HCT116 (cell line): ENCODE results near the gene CABP2. TPM values are rescaled to one million over a fixed set of nuclear protein-coding genes. Genes with fewer than 3 reads are reported as not detected.

Source experiments
- ATAC-seq: fragments of 200-7000 bp; cut with Tn5 transposase; 2 replicates; pipeline ENCODE4 v1.9.1; 2020; ENCODE audit warnings: mild to moderate bottlenecking, moderate library complexity
- BruUV-seq: library from RNA; stranded (reverse); fragments of 400-500 nt; replicated peaks from 2 replicates; lab custom pipeline; 2021; lab: Mats Ljungman, UMichigan
- CTCF ChIA-PET: fragments of 300-600 bp; sonication (Branson Sonifier 250); formaldehyde crosslinking; loops from one replicate; lab custom pipeline; 2021; ENCODE audit warnings: antibody characterized with exemption; lab: Charles Lee
- POLR2A ChIA-PET: fragments of 300-600, 350-600 bp; sonication (Branson Sonifier 250); formaldehyde crosslinking; loops from one replicate; lab custom pipeline; 2021; ENCODE audit warnings: antibody characterized with exemption; lab: Charles Lee
- RAD21 ChIA-PET, 2 experiments: fragments of 300-600 bp; sonication (Branson Sonifier 250); formaldehyde crosslinking; loops; one replicate each; lab custom pipeline; 2023; ENCODE audit warnings: low total read pairs in 2 of 2; ENCODE audit not compliant: uncharacterized antibody in 2 of 2, unreplicated experiment in 2 of 2, low non-redundant PET in 1 of 2; lab: Charles Lee
- DNase-seq: peaks from one replicate; pipeline ENCODE4 v3.0.0-alpha.2; 2010; ENCODE audit warnings: low read depth, low spot score
- H2AFZ ChIP-seq: fragments of 200-600 bp; shearing (Covaris generic), sonication (generic); 2 replicates; pipeline ENCODE4 v1.6.1; 2017; ENCODE audit warnings: low read depth, mixed run types, mixed read lengths, antibody characterized with exemption, low read length; ENCODE audit not compliant: poor library complexity, severe bottlenecking
- H3K27ac ChIP-seq: 2 replicates; pipeline ENCODE4 v1.5.1; 2012; ENCODE audit warnings: low read depth, low read length
- H3K27me3 ChIP-seq: fragments of 200-600 bp; sonication (generic); 2 replicates; pipeline ENCODE4 v1.6.1; 2016; ENCODE audit warnings: mixed run types, low read length, mixed read lengths; ENCODE audit not compliant: insufficient read depth
- H3K36me3 ChIP-seq, 2 experiments: fragments of 200-500 bp in 1 of 2; fragments of 200-600 bp in 1 of 2; sonication (Bioruptor generic) in 1 of 2; sonication (generic) in 1 of 2; 2 replicates each; pipeline versions ENCODE4 v1.5.1 to v1.6.1; 2014 to 2016; ENCODE audit warnings: low read length in 2 of 2, inconsistent platforms in 1 of 2, mixed read lengths in 1 of 2, mixed run types in 1 of 2; ENCODE audit not compliant: insufficient read depth in 2 of 2, control insufficient read depth in 1 of 2
- H3K4me1 ChIP-seq, 2 experiments: fragments of 200-600 bp in 1 of 2; sonication (generic) in 1 of 2; 2 replicates each; pipeline versions ENCODE4 v1.5.1 to v1.6.1; 2012 to 2017; ENCODE audit warnings: low read length in 2 of 2, inconsistent platforms in 1 of 2, mild to moderate bottlenecking in 1 of 2, mixed read lengths in 1 of 2, mixed run types in 1 of 2, moderate library complexity in 1 of 2; ENCODE audit not compliant: insufficient read depth in 2 of 2, control insufficient read depth in 1 of 2
- H3K4me2 ChIP-seq: fragments of 200-600 bp; sonication (generic); 2 replicates; pipeline ENCODE4 v1.6.1; 2017; ENCODE audit warnings: mixed run types, low read length, mixed read lengths
- H3K4me3 ChIP-seq, 2 experiments: fragments of 200-600 bp in 1 of 2; sonication (generic) in 1 of 2; replicated peaks in 1 of 2; 2 replicates each; pipeline ENCODE4 v1.5.1; 2011 to 2016; ENCODE audit warnings: low read length in 2 of 2, control low read depth in 1 of 2, low read depth in 1 of 2, mild to moderate bottlenecking in 1 of 2, mixed read lengths in 1 of 2, mixed run types in 1 of 2
- H3K79me2 ChIP-seq: fragments of 200-600 bp; sonication (generic); 2 replicates; pipeline ENCODE4 v1.6.1; 2017; ENCODE audit warnings: mild to moderate bottlenecking, mixed run types, low read length, moderate library complexity, mixed read lengths; ENCODE audit not compliant: insufficient read depth
- H3K9ac ChIP-seq: fragments of 200-600 bp; sonication (generic); 2 replicates; pipeline ENCODE4 v1.6.1; 2016; ENCODE audit warnings: low read length, mixed read lengths
- H3K9me2 ChIP-seq: fragments of 200-600 bp; sonication (generic), shearing (Covaris generic); 2 replicates; pipeline ENCODE4 v1.6.1; 2017; ENCODE audit warnings: mixed run types, mild to moderate bottlenecking, moderate library complexity; ENCODE audit not compliant: insufficient read depth
- H3K9me3 ChIP-seq, 2 experiments: fragments of 200-500 bp in 1 of 2; fragments of 200-600 bp in 1 of 2; sonication (Bioruptor generic) in 1 of 2; sonication (generic) in 1 of 2; 2 replicates each; pipeline ENCODE4 v1.6.1; 2014 to 2017; ENCODE audit warnings: low read length in 2 of 2, mixed read lengths in 2 of 2, inconsistent platforms in 1 of 2, low read depth in 1 of 2, mild to moderate bottlenecking in 1 of 2, mixed run types in 1 of 2, moderate library complexity in 1 of 2; ENCODE audit not compliant: control insufficient read depth in 1 of 2, insufficient read depth in 1 of 2
- H4K20me1 ChIP-seq: fragments of 200-600 bp; sonication (generic), shearing (Covaris generic); 2 replicates; pipeline ENCODE4 v1.6.1; 2017; ENCODE audit warnings: mixed run types, mild to moderate bottlenecking, moderate library complexity; ENCODE audit not compliant: insufficient read depth
- FOSL1 ChIP-seq: IDR thresholded peaks from 2 replicates; pipeline ENCODE4 v1.6.1; 2012; ENCODE audit warnings: low read depth
- POLR2A ChIP-seq: IDR thresholded peaks from 2 replicates; pipeline ENCODE4 v1.7.0; 2011; ENCODE audit warnings: borderline replicate concordance; ENCODE audit not compliant: insufficient read depth, insufficient read length; ENCODE audit errors: extremely low read depth
- SIN3A ChIP-seq: IDR thresholded peaks from 2 replicates; pipeline ENCODE4 v1.6.1; 2012; ENCODE audit warnings: low read depth
- TCF7L2 ChIP-seq: IDR thresholded peaks from 2 replicates; pipeline ENCODE4 v1.7.0; 2011; ENCODE audit warnings: borderline replicate concordance, inconsistent platforms; ENCODE audit not compliant: insufficient read depth, insufficient read length; ENCODE audit errors: extremely low read depth
- intact Hi-C: fragments of 100-400 bp; cut with micrococcal nuclease; formaldehyde crosslinking; loops from 2 replicates; pipeline ENCODE4 v1.10.0; 2022
- total RNA-seq: library from RNA; stranded (reverse); gene quantifications from one replicate; pipeline ENCODE4 v1.2.1, GENCODE V29; 2021; ENCODE audit not compliant: unreplicated experiment

The CABP2 gene
- total RNA-seq, 1 experiment from 2014 or later = not detected

GRCh38 chr11:67572305-67572704, 49.1 kb upstream of the CABP2 start:
- no peaks in the 10 kb centered on the region for H3K27me3 ChIP-seq
- no peaks in the 10 kb centered on the region for H3K9me2 ChIP-seq
- no peak overlapping the region for H3K9ac ChIP-seq
- no peaks in the 10 kb centered on the region for H3K36me3 ChIP-seq
- H4K20me1 ChIP-seq = no peaks in the 10 kb centered on the region
- POLR2A ChIA-PET = interaction anchor here (1.0 to 2.4 kb wide), 3 partner anchors 10 to 57 kb away, joined by 3 to 8 read pairs (median 6); partner anchors contain the start of genes GSTP1 and NUDT8
- peak overlapping the region; percentile 73 for H2AFZ ChIP-seq
- CTCF ChIA-PET = interaction anchor here (0.8 to 2.1 kb wide), 8 partner anchors 9 to 88 kb away, joined by 3 to 24 read pairs (median 8); partner anchors contain the start of genes GSTP1 and NUDT8
- BruUV-seq = no TSS peak
- TF ChIP-seq POLR2A (no peak), FOSL1 (no peak)
- DNase-seq (no peak), ATAC-seq (no peak)
- RAD21 ChIA-PET = interaction anchor here in 1 of 2 experiments (0.6 to 1.0 kb wide), 2 partner anchors 8 to 42 kb away, joined by 3 to 4 read pairs; no protein-coding TSS in a partner anchor
- H3K4me3 ChIP-seq = no peak overlapping the region
- no peak overlapping the region for H3K27ac ChIP-seq
- no peak overlapping the region for H3K4me2 ChIP-seq
- H3K4me1 ChIP-seq = peaks cover 0 to 3% of the 10 kb centered on the region in 2 experiments; a peak in 1 of 4 replicates
- H3K9me3 ChIP-seq = no peaks in the 10 kb centered on the region
- no peaks in the 10 kb centered on the region for H3K79me2 ChIP-seq
- intact Hi-C loops = no loop called here

GRCh38 chr11:67571443-67571842, 48.2 kb upstream of the CABP2 start:
- POLR2A ChIA-PET = interaction anchor here (1.1 to 2.4 kb wide), 2 partner anchors 11 to 12 kb away, joined by 3 to 8 read pairs; partner anchors contain the start of gene GSTP1
- CTCF ChIA-PET = interaction anchor here (1.0 to 1.6 kb wide), 4 partner anchors 8 to 87 kb away, joined by 3 to 16 read pairs (median 12); partner anchors contain the start of gene NUDT8
- H2AFZ ChIP-seq = no peak overlapping the region
- ATAC-seq = peak; percentile 49
- peaks cover 0 to 3% of the 10 kb centered on the region in 2 experiments; a peak in 1 of 4 replicates for H3K4me1 ChIP-seq
- no peak for TF ChIP-seq SIN3A
- no peak for TF ChIP-seq TCF7L2
- RAD21 ChIA-PET = no interaction called here
- intact Hi-C loops = no loop called here
- no peaks in the 10 kb centered on the region for H3K9me3 ChIP-seq
- no peaks in the 10 kb centered on the region for H3K79me2 ChIP-seq
- H3K36me3 ChIP-seq = no peaks in the 10 kb centered on the region
- no peak overlapping the region for H3K9ac ChIP-seq
- no peak overlapping the region for H3K27ac ChIP-seq
- DNase-seq = no peak
- H3K27me3 ChIP-seq = no peaks in the 10 kb centered on the region
- no peaks in the 10 kb centered on the region for H3K9me2 ChIP-seq
- no peak overlapping the region for H3K4me2 ChIP-seq
- no peaks in the 10 kb centered on the region for H4K20me1 ChIP-seq
- no TSS peak for BruUV-seq
- H3K4me3 ChIP-seq = no peak overlapping the region
